Measurements from ENCODE around the gene NMNAT3.

- TF ChIP-seq CTCF (IDR thresholded peaks at IDR 0.05 in 4 of 5, conservative IDR thresholded peaks at IDR 0.05 in 1 of 5) (no peak), POLR2A (IDR thresholded peaks at IDR 0.05) (no peak)
Observed at GRCh38 chr3:139664958-139665357, 12.8 kb downstream of the NMNAT3 start.
